ENCODE results near the gene ENTPD6.
A peak's percentile ranks its signal among the peaks of the same experiment; 100 is the strongest.

ENTPD6 gene

GRCh38 chr20:25242231-25242630, 46.7 kb downstream of the ENTPD6 start:
- no peak for DNase-seq (ENCODE audit: low spot score)

- no peak for DNase-seq (ENCODE audit: low spot score)
These were observed 48.0 kb downstream of the ENTPD6 start for GRCh38 chr20:25243416-25243979.

GRCh38 chr20:25244976-25245375, 49.5 kb downstream of the ENTPD6 start:
- DNase-seq (ENCODE audit: low spot score): no peak

GRCh38 chr20:25245461-25245860, 49.9 kb downstream of the ENTPD6 start:
- no peak for DNase-seq (ENCODE audit: low spot score)

- no peak for DNase-seq (ENCODE audit: low spot score)
These were observed 50.9 kb downstream of the ENTPD6 start for GRCh38 chr20:25246182-25246999.

GRCh38 chr20:25247000-25247517, 51.5 kb downstream of the ENTPD6 start:
- peak; percentile 80 for DNase-seq (ENCODE audit: low spot score)

GRCh38 chr20:25247518-25247955, 52.0 kb downstream of the ENTPD6 start:
- no peak for DNase-seq (ENCODE audit: low spot score)

GRCh38 chr20:25247956-25248785, 52.7 kb downstream of the ENTPD6 start, which contains the start of gene PYGB:
Gene PYGB, plus strand, starts transcription at chr20:25248085. Its CDS starts 94 bp downstream, at chr20:25248179.
- peak; percentile 86 for DNase-seq (ENCODE audit: low spot score)

- peak; percentile 71 for DNase-seq (ENCODE audit: low spot score)
These were observed 53.3 kb downstream of the ENTPD6 start for GRCh38 chr20:25248786-25249172.

GRCh38 chr20:25249198-25249931, 53.9 kb downstream of the ENTPD6 start:
- DNase-seq (ENCODE audit: low spot score): no peak

GRCh38 chr20:25250508-25250907, 55.0 kb downstream of the ENTPD6 start:
- no peak for DNase-seq (ENCODE audit: low spot score)

- no peak for DNase-seq (ENCODE audit: low spot score)
These were observed 55.5 kb downstream of the ENTPD6 start for GRCh38 chr20:25251019-25251418.

GRCh38 chr20:25251558-25251957, 56.0 kb downstream of the ENTPD6 start:
- DNase-seq (ENCODE audit: low spot score): peak; percentile 38

- no peak for DNase-seq (ENCODE audit: low spot score)
These were observed 56.7 kb downstream of the ENTPD6 start for GRCh38 chr20:25252230-25252651.

- DNase-seq (ENCODE audit: low spot score): peak; percentile 0
These were observed 57.3 kb downstream of the ENTPD6 start for GRCh38 chr20:25252686-25253421.

GRCh38 chr20:25253606-25254275, 58.2 kb downstream of the ENTPD6 start:
- DNase-seq (ENCODE audit: low spot score): no peak

- no peak for DNase-seq (ENCODE audit: low spot score)
These were observed 59.1 kb downstream of the ENTPD6 start for GRCh38 chr20:25254571-25254970.

GRCh38 chr20:25254986-25255680, 59.6 kb downstream of the ENTPD6 start:
- peak; percentile 73 for DNase-seq (ENCODE audit: low spot score)

- DNase-seq (ENCODE audit: low spot score): no peak
These were observed 60.8 kb downstream of the ENTPD6 start for GRCh38 chr20:25256226-25256859.

All from Ammon's horn (tissue), 1 donor.